ENCODE data around the gene TEX264.

The TEX264 gene

GRCh38 chr3:51717446-51717845 is 46.4 kb downstream of the TEX264 start:
- H3K9ac ChIP-seq (ENCODE audit: insufficient read length, low read depth), result no peak overlapping the region
- no peaks in the 10 kb centered on the region for H3K9me3 ChIP-seq (ENCODE audit: insufficient read depth, low read length)
- peaks cover 13% of the 10 kb centered on the region for H3K36me3 ChIP-seq (ENCODE audit: insufficient read depth, insufficient read length, low read length)
- peaks cover 2% of the 10 kb centered on the region for H3K4me1 ChIP-seq (ENCODE audit: insufficient read depth, insufficient read length)
- no peak for DNase-seq (ENCODE audit: low read depth, low spot score)
- H3K27me3 ChIP-seq (ENCODE audit: insufficient read depth, insufficient read length), result no peaks in the 10 kb centered on the region
- TF ChIP-seq ZNF274 (IDR thresholded peaks at IDR 0.05; ENCODE audit: low read depth, low read length), result no peak
- TF ChIP-seq SUZ12 (IDR thresholded peaks at IDR 0.05; ENCODE audit: extremely low read depth, insufficient read depth, insufficient read length), result no peak
- TF ChIP-seq YY1 (IDR thresholded peaks at IDR 0.05; ENCODE audit: insufficient read depth, insufficient read length), result no peak
- no peak overlapping the region for H3K4me3 ChIP-seq (ENCODE audit: insufficient read length, low read depth)

DNA sequence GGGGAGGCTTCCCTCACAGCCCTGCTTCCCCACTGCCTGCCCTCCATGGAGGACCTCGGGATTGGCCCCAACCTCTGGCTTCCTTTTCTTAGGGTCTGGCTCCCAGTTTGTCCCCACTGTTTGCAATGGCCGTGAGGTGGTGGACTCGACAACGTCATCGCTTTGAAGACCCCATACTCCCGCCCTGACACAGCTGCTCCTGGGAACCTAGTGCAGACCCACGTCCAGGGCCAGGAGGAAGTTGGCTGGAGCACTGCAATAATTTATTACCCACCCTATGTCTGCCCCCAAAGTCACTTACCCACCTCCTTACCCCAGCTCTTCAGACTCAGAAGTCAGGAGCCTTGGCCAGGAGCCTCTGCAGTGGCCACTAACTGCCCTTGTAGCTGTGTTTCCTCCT is 46.9 kb downstream of the TEX264 start:
- Histone ChIP-seq H3K36me3 (ENCODE audit: insufficient read depth, insufficient read length, low read length) (peaks cover 8% of the 10 kb centered on the region), H3K4me3 (ENCODE audit: insufficient read length, low read depth) (no peak overlapping the region), H3K4me1 (ENCODE audit: insufficient read depth, insufficient read length) (peaks cover 2% of the 10 kb centered on the region), H3K9me3 (ENCODE audit: insufficient read depth, low read length) (no peaks in the 10 kb centered on the region), H3K9ac (ENCODE audit: insufficient read length, low read depth) (no peak overlapping the region), H3K27me3 (ENCODE audit: insufficient read depth, insufficient read length) (no peaks in the 10 kb centered on the region)
- no peak for DNase-seq (ENCODE audit: low read depth, low spot score)
- no peak for TF ChIP-seq SUZ12 (IDR thresholded peaks at IDR 0.05; ENCODE audit: extremely low read depth, insufficient read depth, insufficient read length)
- TF ChIP-seq ZNF274 (IDR thresholded peaks at IDR 0.05; ENCODE audit: low read depth, low read length), result no peak
- no peak for TF ChIP-seq YY1 (IDR thresholded peaks at IDR 0.05; ENCODE audit: insufficient read depth, insufficient read length)

DNA sequence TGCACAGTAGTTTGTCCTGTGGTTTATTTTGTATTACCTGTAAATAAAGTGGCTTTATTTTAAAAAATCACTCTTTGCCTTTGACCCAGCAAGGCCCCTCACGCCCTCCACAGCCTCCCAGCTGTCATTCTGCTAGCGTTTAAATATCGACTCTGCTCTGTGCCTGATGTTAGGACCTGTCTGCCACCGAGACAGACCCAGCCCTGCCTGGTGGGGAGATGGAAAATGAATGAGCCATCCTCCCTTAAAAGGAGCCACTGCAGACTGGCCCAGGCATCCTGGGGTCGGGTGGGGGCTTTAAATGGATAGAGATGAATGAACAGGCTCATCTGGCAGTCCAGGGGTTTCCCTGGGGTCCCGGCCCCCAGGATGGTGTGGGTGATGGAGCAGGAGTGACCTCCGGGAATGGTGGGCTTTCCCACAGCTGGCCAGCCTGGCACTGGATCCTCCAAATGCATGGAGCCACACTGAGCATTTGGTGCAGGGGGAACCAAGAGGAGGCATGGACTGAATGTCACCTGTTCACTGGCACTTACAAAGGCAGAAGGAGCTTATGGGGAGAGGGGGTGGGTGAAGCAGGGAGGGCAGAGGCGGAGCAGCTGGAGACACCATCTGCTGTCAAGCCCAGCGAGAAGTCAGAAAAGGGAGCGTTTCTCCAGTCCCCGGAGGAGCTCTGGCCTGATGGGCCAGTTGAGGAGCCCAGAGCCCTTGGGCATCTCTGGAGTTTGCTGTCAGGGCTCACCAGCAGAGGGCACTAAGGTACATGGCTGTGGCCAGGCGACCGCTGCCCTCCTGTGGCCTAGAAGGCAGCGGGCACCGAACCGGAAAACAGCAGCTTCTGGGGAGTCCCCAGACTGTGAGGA is 47.7 kb downstream of the TEX264 start:
- Histone ChIP-seq H3K9ac (ENCODE audit: insufficient read length, low read depth) (no peak overlapping the region), H3K36me3 (ENCODE audit: insufficient read depth, insufficient read length, low read length) (peaks cover 4% of the 10 kb centered on the region), H3K4me1 (ENCODE audit: insufficient read depth, insufficient read length) (peaks cover 2% of the 10 kb centered on the region), H3K4me3 (ENCODE audit: insufficient read length, low read depth) (no peak overlapping the region), H3K9me3 (ENCODE audit: insufficient read depth, low read length) (no peaks in the 10 kb centered on the region), H3K27me3 (ENCODE audit: insufficient read depth, insufficient read length) (no peaks in the 10 kb centered on the region)
- TF ChIP-seq SUZ12 (IDR thresholded peaks at IDR 0.05; ENCODE audit: extremely low read depth, insufficient read depth, insufficient read length) (no peak), YY1 (IDR thresholded peaks at IDR 0.05; ENCODE audit: insufficient read depth, insufficient read length) (no peak), ZNF274 (IDR thresholded peaks at IDR 0.05; ENCODE audit: low read depth, low read length) (no peak)
- DNase-seq (ENCODE audit: low read depth, low spot score), result peak; percentile 84

- Histone ChIP-seq H3K4me1 (ENCODE audit: insufficient read depth, insufficient read length) (peaks cover 2% of the 10 kb centered on the region), H3K4me3 (ENCODE audit: insufficient read length, low read depth) (no peak overlapping the region), H3K27me3 (ENCODE audit: insufficient read depth, insufficient read length) (no peaks in the 10 kb centered on the region), H3K36me3 (ENCODE audit: insufficient read depth, insufficient read length, low read length) (peaks cover 4% of the 10 kb centered on the region), H3K9ac (ENCODE audit: insufficient read length, low read depth) (no peak overlapping the region), H3K9me3 (ENCODE audit: insufficient read depth, low read length) (no peaks in the 10 kb centered on the region)
- DNase-seq (ENCODE audit: low read depth, low spot score), result no peak
- no peak for TF ChIP-seq YY1 (IDR thresholded peaks at IDR 0.05; ENCODE audit: insufficient read depth, insufficient read length)
- no peak for TF ChIP-seq ZNF274 (IDR thresholded peaks at IDR 0.05; ENCODE audit: low read depth, low read length)
- no peak for TF ChIP-seq SUZ12 (IDR thresholded peaks at IDR 0.05; ENCODE audit: extremely low read depth, insufficient read depth, insufficient read length)
Measured at GRCh38 chr3:51719410-51720025, 48.5 kb downstream of the TEX264 start.

GRCh38 chr3:51720292-51721061 is 49.4 kb downstream of the TEX264 start:
- Histone ChIP-seq H3K9ac (ENCODE audit: insufficient read length, low read depth) (no peak overlapping the region), H3K4me3 (ENCODE audit: insufficient read length, low read depth) (no peak overlapping the region), H3K36me3 (ENCODE audit: insufficient read depth, insufficient read length, low read length) (peaks cover under 1% of the 10 kb centered on the region), H3K9me3 (ENCODE audit: insufficient read depth, low read length) (no peaks in the 10 kb centered on the region), H3K27me3 (ENCODE audit: insufficient read depth, insufficient read length) (no peaks in the 10 kb centered on the region), H3K4me1 (ENCODE audit: insufficient read depth, insufficient read length) (peaks cover 2% of the 10 kb centered on the region)
- TF ChIP-seq SUZ12 (IDR thresholded peaks at IDR 0.05; ENCODE audit: extremely low read depth, insufficient read depth, insufficient read length), result no peak
- no peak for TF ChIP-seq ZNF274 (IDR thresholded peaks at IDR 0.05; ENCODE audit: low read depth, low read length)
- TF ChIP-seq YY1 (IDR thresholded peaks at IDR 0.05; ENCODE audit: insufficient read depth, insufficient read length), result no peak
- DNase-seq (ENCODE audit: low read depth, low spot score), result no peak

DNA sequence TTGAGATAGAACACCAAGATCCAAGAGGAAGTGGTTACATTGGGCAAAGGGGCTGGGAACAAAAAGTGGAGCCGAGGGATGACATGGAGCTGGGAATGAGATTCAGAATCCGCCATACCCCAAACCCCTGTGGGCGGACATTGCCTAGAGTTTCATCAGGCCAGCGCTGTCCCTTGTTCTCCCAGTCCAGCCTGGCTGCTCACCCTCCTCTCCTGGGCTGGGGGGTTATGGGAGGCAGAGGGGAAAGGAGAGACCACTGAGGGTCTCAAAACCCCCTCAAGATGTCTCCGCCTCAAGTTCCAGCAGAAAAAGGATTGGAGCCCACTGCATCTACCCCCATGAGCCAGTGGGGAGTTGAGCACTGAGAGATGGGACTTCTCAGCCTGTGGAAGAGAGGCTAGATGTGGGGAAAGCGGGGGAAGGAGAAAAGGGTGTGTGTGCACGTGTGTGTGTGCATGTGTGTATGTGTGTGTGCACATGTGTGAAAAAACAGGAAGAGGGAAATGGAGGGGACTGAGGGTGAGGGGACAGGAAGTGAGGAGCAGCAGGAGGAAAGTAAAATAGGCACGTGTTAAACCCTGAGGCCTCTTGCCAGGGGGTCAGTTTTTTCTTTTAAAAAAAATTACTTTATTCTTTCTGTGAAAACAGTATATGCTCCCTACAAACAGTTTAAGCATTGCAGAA is 50.2 kb downstream of the TEX264 start:
- no peaks in the 10 kb centered on the region for H3K9me3 ChIP-seq (ENCODE audit: insufficient read depth, low read length)
- peaks cover 2% of the 10 kb centered on the region for H3K4me1 ChIP-seq (ENCODE audit: insufficient read depth, insufficient read length)
- no peaks in the 10 kb centered on the region for H3K36me3 ChIP-seq (ENCODE audit: insufficient read depth, insufficient read length, low read length)
- no peak for TF ChIP-seq SUZ12 (IDR thresholded peaks at IDR 0.05; ENCODE audit: extremely low read depth, insufficient read depth, insufficient read length)
- no peak for TF ChIP-seq YY1 (IDR thresholded peaks at IDR 0.05; ENCODE audit: insufficient read depth, insufficient read length)
- DNase-seq (ENCODE audit: low read depth, low spot score), result no peak
- no peak overlapping the region for H3K9ac ChIP-seq (ENCODE audit: insufficient read length, low read depth)
- no peaks in the 10 kb centered on the region for H3K27me3 ChIP-seq (ENCODE audit: insufficient read depth, insufficient read length)
- H3K4me3 ChIP-seq (ENCODE audit: insufficient read length, low read depth), result no peak overlapping the region
